GM12875 (cell line): ENCODE measurements around the gene PLCXD1.
"Not testable (repeated sequence)": the region's sequence is repeated elsewhere in the genome, so short reads cannot be mapped to it uniquely, and the experiment has no call there.

ENCODE experiments used
- H3K4me3 ChIP-seq: one replicate; pipeline ENCODE4 v1.5.1; 2011; ENCODE audit warnings: low read depth, low read length, control low read depth
- TF ChIP-seq, protein P1 (sequence below): IDR thresholded peaks from 2 replicates; pipeline ENCODE4 v1.5.1; 2011; ENCODE audit warnings: low read depth, mild to moderate bottlenecking, control low read depth, inconsistent platforms, low read length, moderate library complexity, borderline replicate concordance; ENCODE audit not compliant: insufficient read depth

The PLCXD1 gene

GRCh38 chrX:281166-281999 lies at the start of gene PLCXD1:
Gene PLCXD1 (plus strand): TSS chrX:281381. CDS start chrX:284188, 2,807 bp downstream.
- TF ChIP-seq, protein P1, sequence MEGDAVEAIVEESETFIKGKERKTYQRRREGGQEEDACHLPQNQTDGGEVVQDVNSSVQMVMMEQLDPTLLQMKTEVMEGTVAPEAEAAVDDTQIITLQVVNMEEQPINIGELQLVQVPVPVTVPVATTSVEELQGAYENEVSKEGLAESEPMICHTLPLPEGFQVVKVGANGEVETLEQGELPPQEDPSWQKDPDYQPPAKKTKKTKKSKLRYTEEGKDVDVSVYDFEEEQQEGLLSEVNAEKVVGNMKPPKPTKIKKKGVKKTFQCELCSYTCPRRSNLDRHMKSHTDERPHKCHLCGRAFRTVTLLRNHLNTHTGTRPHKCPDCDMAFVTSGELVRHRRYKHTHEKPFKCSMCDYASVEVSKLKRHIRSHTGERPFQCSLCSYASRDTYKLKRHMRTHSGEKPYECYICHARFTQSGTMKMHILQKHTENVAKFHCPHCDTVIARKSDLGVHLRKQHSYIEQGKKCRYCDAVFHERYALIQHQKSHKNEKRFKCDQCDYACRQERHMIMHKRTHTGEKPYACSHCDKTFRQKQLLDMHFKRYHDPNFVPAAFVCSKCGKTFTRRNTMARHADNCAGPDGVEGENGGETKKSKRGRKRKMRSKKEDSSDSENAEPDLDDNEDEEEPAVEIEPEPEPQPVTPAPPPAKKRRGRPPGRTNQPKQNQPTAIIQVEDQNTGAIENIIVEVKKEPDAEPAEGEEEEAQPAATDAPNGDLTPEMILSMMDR, result no peak
- H3K4me3 ChIP-seq, result peak within 1 kb of the TSS; percentile 58

- not testable (repeated sequence) for H3K4me3 ChIP-seq
These were observed 49.4 kb upstream of the PLCXD1 start for GRCh38 chrX:231637-232277.

GRCh38 chrX:232278-232655 lies 48.9 kb upstream of the PLCXD1 start:
- not testable (repeated sequence) for H3K4me3 ChIP-seq

DNA sequence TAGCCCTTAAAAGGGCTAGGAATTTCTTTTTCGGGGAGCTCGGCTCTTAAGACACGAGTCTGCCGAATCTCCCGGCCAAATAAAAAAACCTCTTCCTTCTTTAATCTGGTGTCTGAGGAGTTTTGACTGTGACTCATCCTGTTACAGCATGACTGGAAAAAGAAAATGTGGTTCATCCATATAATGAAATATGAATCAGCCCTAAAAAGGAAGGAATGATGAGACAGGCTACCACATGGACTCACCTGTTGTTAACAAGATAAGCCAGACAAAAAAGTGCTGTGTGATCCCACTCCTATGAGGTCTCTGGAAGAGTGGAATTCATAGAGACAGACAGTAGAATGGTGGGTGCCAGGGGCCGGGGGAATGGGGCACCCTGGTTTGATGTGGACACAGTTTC lies 45.0 kb upstream of the PLCXD1 start:
- H3K4me3 ChIP-seq, result not testable (repeated sequence)

DNA sequence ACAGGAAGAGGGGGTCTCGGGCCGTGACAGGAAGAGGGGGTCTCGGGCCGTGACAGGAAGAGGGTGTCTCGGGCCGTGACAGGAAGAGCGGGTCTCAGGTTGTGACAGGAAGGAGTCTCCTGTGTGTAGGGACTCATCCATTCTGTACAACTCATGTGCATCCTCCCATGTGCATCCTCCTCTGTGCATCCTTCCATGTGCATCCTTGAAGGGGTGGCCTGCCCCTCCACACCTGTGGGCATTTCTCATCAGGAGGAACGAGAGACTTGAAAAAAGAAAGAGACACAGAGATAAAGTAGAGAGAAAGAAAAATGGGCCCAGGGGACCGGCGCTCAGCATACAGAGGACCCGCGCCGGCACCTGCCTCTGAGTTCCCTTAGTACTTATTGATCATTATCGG lies 30.2 kb upstream of the PLCXD1 start:
- TF ChIP-seq, protein P1, result no peak

DNA sequence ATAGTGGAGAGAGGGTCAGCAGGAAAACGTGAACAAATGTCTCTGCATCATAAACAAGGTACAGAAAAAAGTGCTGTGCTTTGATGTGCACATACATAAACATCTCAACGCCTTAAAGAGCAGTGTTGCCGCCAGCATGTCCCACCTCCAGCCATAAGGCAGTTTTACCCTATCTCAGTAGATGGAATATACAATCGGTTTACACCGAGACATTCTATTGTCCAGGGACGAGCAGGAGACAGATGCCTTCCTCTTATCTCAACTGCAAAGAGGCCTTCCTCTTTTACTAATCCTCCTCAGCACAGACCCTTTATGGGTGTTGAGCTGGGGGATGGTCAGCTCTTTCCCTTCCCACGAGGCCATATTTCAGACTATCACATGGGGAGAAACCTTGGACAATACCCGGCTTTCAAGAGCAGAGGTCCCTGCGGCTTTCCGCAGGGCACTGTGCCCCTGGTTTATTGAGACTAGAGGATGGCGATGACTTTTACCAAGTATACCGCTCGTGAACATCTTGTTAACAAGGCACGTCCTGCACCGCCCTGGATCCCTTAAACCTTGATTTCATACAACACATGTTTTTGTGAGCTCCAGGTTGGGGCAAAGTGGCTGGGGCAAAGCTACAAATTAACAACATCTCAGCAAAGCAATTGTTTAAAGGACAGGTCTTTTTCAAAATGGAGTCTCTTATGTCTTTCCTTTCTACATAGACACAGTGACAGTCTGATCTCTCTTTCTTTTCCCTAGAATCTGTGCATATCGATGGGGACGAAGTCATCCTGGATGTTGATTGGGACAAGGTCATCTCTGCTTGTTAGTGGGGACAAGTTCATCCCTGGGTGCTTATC lies 29.6 kb upstream of the PLCXD1 start:
- H3K4me3 ChIP-seq, result not testable (repeated sequence)

More for the DNA sequence above, 30.2 kb upstream of the PLCXD1 start:
- peak overlapping the region; percentile 6 for H3K4me3 ChIP-seq

GRCh38 chrX:252244-252956 lies 28.8 kb upstream of the PLCXD1 start:
- TF ChIP-seq, protein P1, result no peak
- H3K4me3 ChIP-seq, result no peak overlapping the region

DNA sequence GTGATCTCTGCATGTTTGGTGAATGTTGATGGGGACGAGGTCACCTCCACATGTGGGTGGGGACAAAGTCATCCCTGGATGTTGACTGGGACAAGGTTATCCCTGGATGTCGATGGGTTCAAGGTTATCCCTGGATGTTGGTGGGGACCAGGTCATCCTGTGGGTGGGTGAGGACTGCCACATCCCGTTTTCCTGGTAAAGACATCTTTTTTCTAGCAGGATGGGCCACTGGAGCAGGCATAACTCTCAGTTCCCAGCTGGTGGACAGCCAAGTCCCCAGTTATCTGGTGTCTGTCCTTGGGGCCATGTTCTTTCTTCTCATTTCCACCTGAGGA lies 28.3 kb upstream of the PLCXD1 start:
- no peak overlapping the region for H3K4me3 ChIP-seq
- TF ChIP-seq, protein P1, result no peak
